ENCODE measurements around the gene PRKCE. TPM values are rescaled to one million over a fixed set of nuclear protein-coding genes. Genes with fewer than 3 reads are reported as not detected.

The PRKCE gene
- total RNA-seq, 1 experiment from 2014 or later, result 4.4 TPM

DNA sequence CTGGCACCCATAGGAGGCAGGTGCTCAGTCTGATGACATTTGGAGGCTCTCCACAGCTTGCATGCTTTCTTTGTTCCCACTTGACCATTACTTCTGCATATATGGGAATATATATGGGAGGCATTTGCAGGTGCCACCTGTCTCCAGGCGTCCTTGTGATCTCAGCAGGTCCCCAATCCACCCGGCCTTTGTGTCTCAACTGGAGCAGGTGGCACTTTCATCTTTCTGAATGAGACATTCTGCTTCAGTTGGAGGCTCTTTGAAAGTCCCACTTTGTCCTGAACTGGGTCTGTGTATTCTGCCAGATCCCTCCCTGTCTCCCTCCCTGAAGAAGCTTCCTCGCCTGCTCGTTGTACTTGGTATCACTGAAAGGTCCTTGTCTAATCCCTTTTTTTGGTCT is 327.6 kb downstream of the PRKCE start:
- H3K27me3 Mint-ChIP-seq (ENCODE audit: insufficient read depth, unreplicated experiment), result peaks cover 4% of the 10 kb centered on the region
- H3K4me1 Mint-ChIP-seq (ENCODE audit: low read depth, unreplicated experiment), result no peaks in the 10 kb centered on the region
- CTCF ChIA-PET, result no interaction called here
- POLR2A ChIA-PET, result no interaction called here
- H3K9me3 ChIP-seq, result no peaks in the 10 kb centered on the region
- H3K27ac Mint-ChIP-seq (ENCODE audit: unreplicated experiment), result no peak overlapping the region
- no peaks in the 10 kb centered on the region for H3K9me3 Mint-ChIP-seq (ENCODE audit: unreplicated experiment)
- H3K4me3 ChIP-seq (ENCODE audit: low read depth, low read length), result no peak overlapping the region
- H3K27me3 ChIP-seq (replicated peaks; ENCODE audit: control insufficient read depth, insufficient read depth, low read length), result no peaks in the 10 kb centered on the region; the same call in 1 of the 2 replicates
- BruUV-seq (replicated peaks), result no TSS peak
- H3K36me3 Mint-ChIP-seq (ENCODE audit: insufficient read depth, unreplicated experiment), result no peaks in the 10 kb centered on the region
- DNase-seq, result no peak
- H3K4me3 Mint-ChIP-seq (ENCODE audit: unreplicated experiment), result no peak overlapping the region
- intact Hi-C loops (cut with micrococcal nuclease; ENCODE audit: unreplicated experiment), result no loop called here
- TF ChIP-seq, protein P1, sequence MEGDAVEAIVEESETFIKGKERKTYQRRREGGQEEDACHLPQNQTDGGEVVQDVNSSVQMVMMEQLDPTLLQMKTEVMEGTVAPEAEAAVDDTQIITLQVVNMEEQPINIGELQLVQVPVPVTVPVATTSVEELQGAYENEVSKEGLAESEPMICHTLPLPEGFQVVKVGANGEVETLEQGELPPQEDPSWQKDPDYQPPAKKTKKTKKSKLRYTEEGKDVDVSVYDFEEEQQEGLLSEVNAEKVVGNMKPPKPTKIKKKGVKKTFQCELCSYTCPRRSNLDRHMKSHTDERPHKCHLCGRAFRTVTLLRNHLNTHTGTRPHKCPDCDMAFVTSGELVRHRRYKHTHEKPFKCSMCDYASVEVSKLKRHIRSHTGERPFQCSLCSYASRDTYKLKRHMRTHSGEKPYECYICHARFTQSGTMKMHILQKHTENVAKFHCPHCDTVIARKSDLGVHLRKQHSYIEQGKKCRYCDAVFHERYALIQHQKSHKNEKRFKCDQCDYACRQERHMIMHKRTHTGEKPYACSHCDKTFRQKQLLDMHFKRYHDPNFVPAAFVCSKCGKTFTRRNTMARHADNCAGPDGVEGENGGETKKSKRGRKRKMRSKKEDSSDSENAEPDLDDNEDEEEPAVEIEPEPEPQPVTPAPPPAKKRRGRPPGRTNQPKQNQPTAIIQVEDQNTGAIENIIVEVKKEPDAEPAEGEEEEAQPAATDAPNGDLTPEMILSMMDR (IDR thresholded peaks at IDR 0.05; ENCODE audit: insufficient read depth in 1 of 2, low read depth in 1 of 2, low read length in 1 of 2, severe bottlenecking in 1 of 2, unreplicated experiment in 1 of 2), result no peak
- no peaks in the 10 kb centered on the region for H3K36me3 ChIP-seq (ENCODE audit: control insufficient read depth, insufficient read depth, low read length)
- no peaks in the 10 kb centered on the region for H3K4me1 ChIP-seq

DNA sequence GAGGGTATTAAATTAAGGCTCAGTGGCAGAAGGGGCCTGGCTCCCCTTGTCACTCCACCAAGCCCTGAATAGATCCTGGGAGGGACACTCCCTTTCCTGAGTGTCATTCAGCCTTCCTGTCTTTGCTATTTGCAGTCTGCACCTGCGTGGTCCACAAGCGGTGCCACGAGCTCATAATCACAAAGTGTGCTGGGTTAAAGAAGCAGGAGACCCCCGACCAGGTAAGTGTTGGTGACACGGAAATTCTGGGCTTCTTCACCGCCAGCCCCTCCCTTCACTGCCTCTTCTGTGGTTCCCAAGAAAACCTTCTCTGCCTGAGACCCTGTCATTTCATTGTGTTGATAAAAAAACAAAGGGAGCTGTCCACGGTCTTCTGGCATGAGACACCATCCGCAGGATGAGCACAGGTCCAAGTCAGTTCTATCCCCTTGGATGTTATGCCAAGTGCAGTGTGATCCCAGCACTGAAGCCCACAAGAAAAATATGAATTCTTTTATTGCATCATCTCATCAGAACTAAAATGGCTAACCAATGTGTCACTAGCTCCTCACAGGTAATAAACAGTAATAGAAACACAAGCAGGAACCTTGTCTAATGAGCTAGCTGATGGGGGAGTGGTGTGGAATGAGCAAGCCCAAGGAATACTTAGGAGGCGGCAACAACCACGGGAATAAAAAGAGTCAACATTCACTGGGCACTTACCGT is 328.8 kb downstream of the PRKCE start:
- no peak for DNase-seq
- Histone ChIP-seq H3K4me1 (no peaks in the 10 kb centered on the region), H3K4me3 (ENCODE audit: low read depth, low read length) (no peak overlapping the region), H3K9me3 (no peaks in the 10 kb centered on the region), H3K36me3 (ENCODE audit: control insufficient read depth, insufficient read depth, low read length) (no peaks in the 10 kb centered on the region), H3K27me3 (replicated peaks; ENCODE audit: control insufficient read depth, insufficient read depth, low read length) (no peaks in the 10 kb centered on the region)
- TF ChIP-seq, protein P1 (IDR thresholded peaks at IDR 0.05; ENCODE audit: insufficient read depth in 1 of 2, low read depth in 1 of 2, low read length in 1 of 2, severe bottlenecking in 1 of 2, unreplicated experiment in 1 of 2), result no peak
- H3K4me1 Mint-ChIP-seq (ENCODE audit: low read depth, unreplicated experiment), result no peaks in the 10 kb centered on the region
- intact Hi-C loops (cut with micrococcal nuclease; ENCODE audit: unreplicated experiment), result no loop called here
- no TSS peak for BruUV-seq (replicated peaks)
- ChIA-PET CTCF (no interaction called here), POLR2A (no interaction called here)
- H3K9me3 Mint-ChIP-seq (ENCODE audit: unreplicated experiment), result no peaks in the 10 kb centered on the region
- no peaks in the 10 kb centered on the region for H3K36me3 Mint-ChIP-seq (ENCODE audit: insufficient read depth, unreplicated experiment)
- no peak overlapping the region for H3K4me3 Mint-ChIP-seq (ENCODE audit: unreplicated experiment)
- no peak overlapping the region for H3K27ac Mint-ChIP-seq (ENCODE audit: unreplicated experiment)
- peaks cover 4% of the 10 kb centered on the region for H3K27me3 Mint-ChIP-seq (ENCODE audit: insufficient read depth, unreplicated experiment)

DNA sequence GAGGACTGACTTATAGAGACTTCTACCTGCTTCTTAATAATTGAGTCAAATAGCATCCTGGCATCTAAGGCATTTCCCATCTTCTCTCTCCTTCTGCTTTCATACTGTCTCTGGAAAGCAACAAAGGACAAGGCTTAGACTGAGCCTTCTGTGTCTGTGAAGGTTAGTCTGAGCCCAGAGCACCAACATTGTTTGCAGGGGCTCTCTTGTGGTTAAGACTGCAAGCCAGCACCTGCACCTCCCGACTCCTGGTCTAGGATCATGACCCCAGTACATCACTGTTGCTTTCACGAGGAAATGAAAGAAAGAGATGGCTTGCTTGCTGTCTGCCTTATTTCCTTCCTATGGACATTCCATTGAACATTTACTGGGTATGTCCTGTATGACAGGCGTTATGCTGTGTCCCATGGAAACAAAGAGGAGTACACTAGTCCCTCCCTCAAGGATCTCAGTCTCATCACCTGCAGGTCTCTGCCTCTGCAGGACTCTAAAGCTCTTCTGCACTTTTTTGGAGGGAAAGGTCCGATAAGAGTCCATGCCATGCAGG is 330.0 kb downstream of the PRKCE start:
- no peaks in the 10 kb centered on the region for H3K36me3 ChIP-seq (ENCODE audit: control insufficient read depth, insufficient read depth, low read length)
- H3K4me3 ChIP-seq (ENCODE audit: low read depth, low read length), result no peak overlapping the region
- no peaks in the 10 kb centered on the region for H3K4me1 ChIP-seq
- peaks cover 4% of the 10 kb centered on the region for H3K27me3 Mint-ChIP-seq (ENCODE audit: insufficient read depth, unreplicated experiment)
- POLR2A ChIA-PET, result no interaction called here
- no peaks in the 10 kb centered on the region for H3K36me3 Mint-ChIP-seq (ENCODE audit: insufficient read depth, unreplicated experiment)
- no TSS peak for BruUV-seq (replicated peaks)
- no peak for DNase-seq
- H3K27ac Mint-ChIP-seq (ENCODE audit: unreplicated experiment), result no peak overlapping the region
- H3K9me3 Mint-ChIP-seq (ENCODE audit: unreplicated experiment), result no peaks in the 10 kb centered on the region
- no peaks in the 10 kb centered on the region for H3K9me3 ChIP-seq
- no peaks in the 10 kb centered on the region for H3K4me1 Mint-ChIP-seq (ENCODE audit: low read depth, unreplicated experiment)
- H3K27me3 ChIP-seq (replicated peaks; ENCODE audit: control insufficient read depth, insufficient read depth, low read length), result no peaks in the 10 kb centered on the region
- H3K4me3 Mint-ChIP-seq (ENCODE audit: unreplicated experiment), result no peak overlapping the region
- intact Hi-C loops (cut with micrococcal nuclease; ENCODE audit: unreplicated experiment), result no loop called here
- CTCF ChIA-PET, result no interaction called here
- TF ChIP-seq, protein P1 (IDR thresholded peaks at IDR 0.05; ENCODE audit: insufficient read depth in 1 of 2, low read depth in 1 of 2, low read length in 1 of 2, severe bottlenecking in 1 of 2, unreplicated experiment in 1 of 2), result no peak

All from Caco-2 (cell line).